ENCODE results near the gene CNOT1.
"Not testable (repeated sequence)": the region's sequence is repeated elsewhere in the genome, so short reads cannot be mapped to it uniquely, and the experiment has no call there.

The CNOT1 gene

DNA sequence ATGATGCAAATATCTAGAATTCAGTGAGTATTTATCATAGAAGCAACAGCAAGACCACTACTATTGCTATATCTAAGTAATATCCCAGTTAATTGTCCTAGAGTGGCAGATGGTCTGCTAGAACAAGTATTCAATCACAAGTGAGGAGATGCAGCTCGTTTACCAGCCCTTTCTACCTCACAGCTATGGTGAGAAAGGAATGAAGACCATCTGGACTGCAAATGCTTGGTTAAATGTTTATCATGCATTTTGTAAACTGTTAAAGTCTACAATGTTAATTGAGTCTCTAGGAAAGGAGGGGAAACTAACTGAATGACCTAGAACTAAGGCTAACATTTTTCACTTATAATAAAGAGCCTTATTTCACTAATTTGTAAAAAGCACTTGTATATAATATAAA is 52.5 kb downstream of the CNOT1 start:
- DNase-seq, result no peak

DNA sequence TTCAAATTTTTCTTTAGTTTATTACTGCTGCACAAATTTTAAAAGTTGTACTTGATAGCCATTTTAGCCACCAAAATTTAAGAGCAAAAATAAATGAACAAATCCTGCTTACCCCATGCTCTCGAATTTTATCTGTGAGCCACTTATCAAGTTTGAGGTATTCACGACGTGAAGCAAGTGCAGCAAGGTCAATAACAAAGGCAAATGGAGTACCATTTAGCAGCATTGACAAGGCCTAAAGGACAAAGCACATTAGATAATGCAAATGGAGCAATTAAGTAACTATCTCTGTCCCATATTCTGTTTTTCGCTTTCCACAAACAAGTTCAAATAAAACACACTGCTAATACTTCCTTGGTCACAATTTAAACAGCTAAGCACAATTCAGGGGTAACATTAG is 54.7 kb downstream of the CNOT1 start:
- no peak for DNase-seq

DNA sequence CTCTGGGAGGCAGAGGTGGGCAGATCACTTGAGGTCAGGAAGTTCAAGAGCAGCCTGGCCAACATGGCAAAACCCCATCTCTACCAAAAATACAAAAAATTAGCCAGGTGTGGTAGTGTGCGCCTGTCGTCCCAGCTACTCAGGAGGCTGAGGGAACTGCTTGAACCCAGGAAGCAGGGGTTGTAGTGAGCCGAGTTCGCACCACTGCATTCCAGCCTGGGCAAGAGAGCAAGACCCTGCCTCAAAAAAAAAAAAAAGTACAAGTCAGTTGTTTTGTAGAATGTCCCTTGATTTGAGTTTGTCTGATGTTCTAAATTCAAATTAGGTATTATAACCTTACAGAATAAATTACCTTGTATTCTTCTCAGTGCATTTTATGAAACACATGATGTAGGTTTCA is 63.9 kb downstream of the CNOT1 start:
- DNase-seq, result not testable (repeated sequence)

DNA sequence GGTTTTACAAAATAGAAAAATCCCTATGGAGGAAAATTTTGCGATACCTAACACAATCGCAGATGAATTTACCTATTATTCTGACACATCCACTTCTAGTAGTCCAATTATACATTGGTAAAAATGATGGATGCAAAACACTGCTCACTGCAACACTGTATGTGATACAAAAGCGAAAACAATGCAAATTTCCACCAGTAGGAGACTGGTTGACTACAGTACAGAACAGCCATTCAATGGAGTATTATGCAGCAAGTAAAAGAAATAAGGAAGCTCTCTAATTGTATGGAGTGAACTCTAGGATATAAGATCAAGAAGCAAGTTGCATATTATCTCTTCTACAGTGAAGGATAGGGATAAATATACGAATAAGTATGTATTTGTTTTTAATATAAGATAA is 65.9 kb downstream of the CNOT1 start:
- DNase-seq, result no peak

DNA sequence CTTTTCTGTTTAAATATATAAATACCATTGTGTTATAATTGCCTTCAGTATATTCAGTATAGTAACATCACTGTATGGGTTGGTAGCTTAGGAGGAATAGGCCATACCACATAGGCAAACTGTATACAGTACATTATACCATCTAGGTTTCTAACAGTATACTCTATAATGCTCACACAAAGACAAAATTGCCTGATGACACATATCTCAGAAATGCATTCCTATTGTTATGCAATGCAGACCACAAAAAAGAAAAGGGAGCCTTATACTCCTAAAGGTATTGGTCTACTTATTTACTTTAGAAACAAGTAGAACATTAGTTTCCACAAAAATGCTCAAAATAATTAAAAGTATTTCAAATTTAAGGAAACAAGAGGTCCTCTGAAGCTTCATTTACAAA is 66.4 kb downstream of the CNOT1 start:
- DNase-seq, result no peak

DNA sequence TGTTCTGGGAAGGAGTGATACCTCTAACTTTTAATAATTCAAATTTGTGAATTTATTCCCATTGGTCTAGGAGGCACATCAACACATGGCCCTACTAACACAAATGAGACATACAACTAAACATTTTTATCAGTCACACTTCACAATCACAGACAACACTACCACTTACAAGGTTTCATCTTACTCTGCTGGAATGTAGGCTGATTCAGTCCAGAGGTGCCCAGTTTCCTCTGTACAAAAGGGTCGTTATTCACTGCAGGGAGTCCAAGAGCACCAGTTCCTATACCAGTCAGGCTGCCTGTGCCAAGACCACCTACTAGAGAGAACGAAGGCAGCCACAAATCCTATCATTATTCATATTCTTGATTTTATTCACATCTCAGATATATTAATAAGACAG is 72.9 kb downstream of the CNOT1 start:
- no peak for DNase-seq

DNA sequence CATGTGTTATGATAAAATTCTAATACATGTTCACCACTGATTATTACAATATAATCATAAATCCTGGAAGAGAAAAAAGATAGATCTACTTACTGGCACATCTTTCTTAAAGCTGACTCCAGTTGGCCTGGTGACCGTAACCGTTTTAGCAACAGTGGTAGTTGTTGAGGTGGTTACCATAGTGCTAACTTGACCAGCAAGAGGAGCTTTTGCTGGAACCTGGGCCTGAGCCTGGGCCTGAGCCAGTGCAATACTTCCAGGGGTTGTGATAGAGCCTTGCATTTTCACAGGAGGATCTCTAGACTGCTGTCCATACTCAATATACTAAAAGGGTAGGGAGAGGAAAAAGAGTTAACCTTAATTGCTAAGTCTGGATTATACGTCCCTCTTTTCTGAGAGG is 78.1 kb downstream of the CNOT1 start:
- no peak for DNase-seq

DNA sequence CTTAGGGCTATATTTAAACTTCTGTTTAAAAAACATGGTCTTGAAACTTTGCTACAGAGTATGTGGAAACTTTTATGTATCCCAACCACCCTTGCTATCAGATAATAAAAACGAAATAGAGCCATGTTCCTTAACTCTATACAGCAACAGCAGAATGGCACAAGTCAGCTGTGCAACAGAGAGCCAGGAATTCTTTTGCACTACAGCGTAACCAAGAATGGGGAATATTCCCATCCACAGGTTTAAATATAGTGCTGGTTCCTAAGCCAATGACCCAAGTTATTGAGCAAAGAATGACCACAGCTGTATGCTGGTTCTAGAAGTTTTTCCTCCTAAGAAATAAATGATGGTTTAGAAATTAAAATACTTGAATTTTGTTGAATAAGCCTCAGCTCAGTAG is 81.2 kb downstream of the CNOT1 start:
- no peak for DNase-seq

DNA sequence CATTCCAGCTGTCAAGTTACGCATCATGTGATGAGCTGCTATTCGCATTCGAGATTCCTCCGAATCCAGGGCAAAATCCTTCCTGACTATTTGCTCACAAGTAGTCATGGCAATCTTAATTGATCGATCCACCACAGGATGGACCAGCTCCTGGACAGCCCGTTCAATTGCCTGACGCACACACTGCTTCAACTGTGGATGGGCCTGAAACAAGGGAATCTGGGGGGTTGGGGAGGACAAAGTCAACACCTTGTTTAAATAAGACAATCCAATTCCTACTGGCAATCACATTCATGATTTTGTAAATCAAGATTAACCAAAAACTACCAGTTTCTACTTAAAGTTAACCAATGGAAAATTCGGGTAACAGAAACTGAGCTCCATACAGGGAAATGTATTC is 85.9 kb downstream of the CNOT1 start:
- no peak for DNase-seq

DNA sequence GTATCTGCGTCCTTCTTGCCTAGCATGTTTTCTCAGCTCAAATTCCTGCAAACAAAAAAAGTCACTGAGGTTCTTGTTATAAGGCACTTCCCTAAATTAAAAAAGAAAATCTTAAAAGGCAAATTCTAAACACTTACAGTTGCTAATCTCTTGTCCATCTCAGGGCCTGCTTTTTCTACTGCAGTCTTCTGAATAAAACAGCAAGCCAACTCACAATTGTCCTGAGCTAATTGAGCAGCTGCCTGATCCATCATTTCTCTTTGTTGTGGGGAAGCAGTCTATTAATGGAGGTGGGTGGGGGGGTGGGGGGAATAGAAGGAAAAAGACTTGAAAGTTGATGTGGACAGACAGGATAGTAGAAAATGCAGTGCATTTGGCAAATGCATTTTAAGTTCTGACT is 87.3 kb downstream of the CNOT1 start:
- DNase-seq, result no peak

DNA sequence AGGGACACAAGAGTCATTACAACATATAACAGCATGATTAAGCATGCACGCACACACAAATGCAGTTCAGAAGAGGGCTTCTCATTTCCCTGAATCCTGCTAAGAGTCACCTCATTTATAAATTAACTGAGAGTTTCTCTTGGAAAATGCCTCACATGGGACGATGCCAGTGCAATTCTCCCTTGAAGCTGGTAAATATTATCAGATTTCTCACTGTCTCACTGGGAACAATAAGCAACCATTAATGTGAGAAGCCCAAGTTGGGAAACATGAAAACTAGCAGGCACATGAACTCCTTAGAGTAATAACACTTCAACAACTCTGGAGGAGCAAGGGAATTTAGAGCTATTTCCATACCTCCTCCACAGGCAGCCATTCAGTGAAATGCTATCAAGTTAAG is 87.9 kb downstream of the CNOT1 start:
- DNase-seq, result no peak

DNA sequence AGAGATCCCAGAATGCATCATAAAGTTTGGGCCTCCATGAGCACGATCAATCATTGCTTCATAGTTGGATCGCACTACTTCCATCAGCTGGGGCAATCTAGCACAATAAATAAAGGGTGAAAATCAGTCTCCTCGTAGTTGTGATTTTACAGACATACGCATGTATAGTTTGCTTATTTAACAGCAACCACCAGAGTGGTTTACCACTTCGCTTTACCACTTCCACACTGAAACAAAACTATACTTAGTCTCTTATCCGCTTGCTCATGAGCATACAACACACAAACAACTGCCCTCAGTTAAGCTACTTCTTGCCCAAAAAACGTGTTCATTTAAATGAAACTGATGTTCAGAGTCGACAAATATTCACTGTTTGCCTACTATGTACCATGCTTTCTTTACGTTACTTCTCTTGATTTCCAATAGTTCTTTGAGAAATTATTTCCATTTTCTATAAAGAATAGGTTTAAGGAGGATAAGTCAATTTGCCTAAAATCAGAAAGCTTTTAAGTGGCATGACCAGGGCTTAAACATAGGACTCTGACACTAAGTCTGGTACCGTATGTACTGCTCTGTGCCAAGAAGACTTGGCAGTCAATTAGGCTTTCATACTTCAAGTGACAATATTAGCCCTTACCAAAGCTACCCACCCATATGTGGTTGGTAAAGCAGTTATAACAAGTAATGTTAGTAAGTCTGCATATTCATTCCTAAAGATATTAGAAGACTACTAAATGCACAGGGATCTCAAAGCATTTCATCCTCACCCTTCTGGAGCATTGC is 92.3 kb downstream of the CNOT1 start:
- no peak for DNase-seq

DNA sequence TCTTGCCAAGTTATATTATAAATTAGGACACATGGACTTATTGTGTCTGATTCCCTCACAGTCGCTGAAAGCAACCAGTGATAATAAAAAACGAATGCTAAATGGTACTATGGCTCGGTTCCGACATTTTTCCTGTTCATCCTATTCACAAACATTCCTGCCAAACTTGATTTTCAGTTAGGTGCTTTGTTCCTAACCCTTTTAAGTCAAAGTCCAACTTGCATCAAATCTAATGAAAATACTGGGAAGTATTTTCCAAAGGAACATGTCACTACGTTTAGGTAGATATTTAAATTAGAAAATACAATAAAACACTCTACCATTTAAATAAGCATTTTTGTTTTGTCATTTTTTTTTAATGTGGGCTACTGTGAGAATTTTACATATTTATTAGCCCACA is 93.3 kb downstream of the CNOT1 start:
- DNase-seq, result no peak

DNA sequence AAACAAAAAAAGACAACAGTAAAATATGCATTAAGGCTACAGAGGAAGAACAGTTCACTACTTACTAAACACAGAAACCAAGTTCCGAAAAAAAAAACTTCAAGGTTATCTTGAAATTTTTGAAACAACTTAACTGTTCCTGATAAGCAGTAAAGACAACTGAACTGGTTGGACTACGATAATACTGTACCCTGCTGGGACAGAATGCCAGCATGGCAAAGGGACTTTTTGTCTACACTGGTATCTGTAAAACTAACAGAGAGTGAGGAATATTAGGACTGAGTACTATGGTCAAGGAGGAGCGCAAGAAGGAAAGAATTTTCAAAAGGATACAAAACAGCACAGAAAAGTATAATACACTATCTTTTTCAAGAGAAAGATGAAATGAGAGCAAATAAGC is 94.5 kb downstream of the CNOT1 start:
- no peak for DNase-seq

DNA sequence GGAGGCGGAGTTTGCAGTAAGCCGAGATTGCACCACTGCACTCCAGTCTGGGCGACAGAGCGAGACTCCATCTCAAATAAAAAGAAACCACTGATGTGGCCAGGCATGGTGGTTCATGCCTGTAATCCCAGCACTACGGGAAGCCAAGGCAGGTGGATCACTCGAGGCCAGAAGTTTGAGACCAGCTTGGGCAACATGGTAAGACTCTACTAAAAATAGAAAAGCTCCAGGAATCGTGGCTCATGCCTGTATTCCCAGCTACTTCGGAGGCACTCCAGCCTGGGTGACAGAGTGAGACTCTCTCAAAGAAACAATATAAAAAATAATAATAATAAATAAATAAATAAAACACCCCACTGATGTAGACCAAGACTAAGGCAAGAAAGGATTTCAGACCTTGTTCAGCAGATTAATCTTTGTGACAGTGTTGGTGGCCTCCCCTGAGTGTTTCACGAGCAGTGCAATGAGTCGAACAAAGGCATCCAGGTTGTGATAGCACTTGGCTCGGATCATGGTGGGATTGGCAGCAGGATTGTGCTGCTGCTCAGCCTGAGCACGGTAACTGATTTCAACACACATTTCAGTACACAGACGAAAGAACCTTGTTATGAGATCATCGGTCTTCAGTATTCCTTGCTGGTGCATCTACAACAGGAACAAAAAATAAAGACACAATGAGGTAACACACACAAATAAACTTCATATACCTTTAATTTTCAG is 95.7 kb downstream of the CNOT1 start:
- no peak for DNase-seq

DNA sequence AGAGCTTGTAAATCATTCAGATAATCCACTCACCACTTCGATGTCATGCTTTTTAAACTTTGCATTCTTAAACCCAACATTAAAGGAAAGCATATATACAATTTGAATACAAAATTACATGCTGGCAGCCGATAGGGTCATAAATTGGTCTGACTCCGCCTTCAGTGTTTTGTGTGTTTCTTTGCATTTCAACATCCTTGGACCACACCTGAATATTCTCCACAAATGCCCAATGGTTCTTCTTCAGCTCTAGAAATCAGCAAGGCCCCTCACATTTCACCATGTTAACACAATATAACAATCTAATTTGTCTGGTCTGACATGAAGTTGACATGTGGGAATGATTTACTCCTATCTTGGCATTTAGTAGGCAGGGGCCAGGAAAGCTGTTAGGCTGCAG is 97.2 kb downstream of the CNOT1 start:
- no peak for DNase-seq

DNA sequence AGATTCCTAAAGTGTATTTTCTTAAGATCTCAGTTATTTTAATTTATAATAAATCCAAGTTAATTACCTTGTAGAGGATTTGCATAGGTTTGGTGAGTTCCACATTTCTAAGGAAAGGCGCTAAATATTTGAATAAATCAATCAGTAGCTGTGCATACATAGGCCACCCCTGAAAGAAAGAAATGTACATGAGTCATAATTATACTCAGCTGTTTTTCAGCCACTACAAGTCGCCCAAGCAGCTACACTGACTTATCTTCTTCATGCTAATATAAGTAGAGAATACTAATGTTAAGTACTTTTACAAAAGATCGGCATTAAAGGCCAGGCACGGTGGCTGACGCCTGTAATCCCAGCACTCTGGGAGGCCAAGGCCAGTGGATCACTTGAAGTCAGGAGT is 99.4 kb downstream of the CNOT1 start:
- no peak for DNase-seq

DNA sequence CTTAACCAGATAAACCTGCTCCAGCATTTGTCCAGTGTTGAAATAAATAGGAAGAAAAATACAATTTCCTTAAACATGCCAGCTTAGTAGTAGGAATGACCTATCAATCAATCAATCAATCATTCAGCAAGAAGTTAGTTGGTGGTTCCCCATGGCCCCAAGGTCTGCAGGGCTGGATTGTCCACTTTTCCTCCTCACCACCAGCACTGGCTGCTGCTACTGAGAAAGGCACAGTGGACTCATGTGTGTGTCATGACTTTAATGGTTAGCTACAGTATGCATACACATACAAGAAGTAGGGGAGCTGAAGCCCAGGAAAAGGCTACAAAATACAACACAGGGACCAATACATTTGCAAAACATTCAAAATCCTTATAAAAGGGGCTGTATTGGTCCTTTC is 109.9 kb downstream of the CNOT1 start:
- no peak for DNase-seq

DNA sequence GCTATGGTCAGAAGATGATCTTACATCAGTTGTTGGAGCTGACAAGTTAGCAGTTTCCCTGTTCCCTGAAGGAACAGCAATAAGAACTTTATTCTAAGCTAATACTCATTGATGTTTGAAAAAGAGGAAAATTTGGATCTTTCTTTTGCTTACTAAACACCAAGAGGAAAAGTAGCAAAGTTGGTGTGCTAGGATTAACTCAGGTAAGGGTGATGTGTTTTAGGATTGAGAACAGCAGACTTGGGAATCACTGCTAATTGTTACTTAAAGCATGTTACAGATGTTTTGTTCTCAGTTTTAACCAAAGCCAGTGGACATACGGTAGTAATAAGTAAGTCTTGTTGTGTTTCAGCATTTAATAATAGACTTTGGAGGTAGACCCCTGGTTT is 110.7 kb downstream of the CNOT1 start:
- DNase-seq, result no peak

DNA sequence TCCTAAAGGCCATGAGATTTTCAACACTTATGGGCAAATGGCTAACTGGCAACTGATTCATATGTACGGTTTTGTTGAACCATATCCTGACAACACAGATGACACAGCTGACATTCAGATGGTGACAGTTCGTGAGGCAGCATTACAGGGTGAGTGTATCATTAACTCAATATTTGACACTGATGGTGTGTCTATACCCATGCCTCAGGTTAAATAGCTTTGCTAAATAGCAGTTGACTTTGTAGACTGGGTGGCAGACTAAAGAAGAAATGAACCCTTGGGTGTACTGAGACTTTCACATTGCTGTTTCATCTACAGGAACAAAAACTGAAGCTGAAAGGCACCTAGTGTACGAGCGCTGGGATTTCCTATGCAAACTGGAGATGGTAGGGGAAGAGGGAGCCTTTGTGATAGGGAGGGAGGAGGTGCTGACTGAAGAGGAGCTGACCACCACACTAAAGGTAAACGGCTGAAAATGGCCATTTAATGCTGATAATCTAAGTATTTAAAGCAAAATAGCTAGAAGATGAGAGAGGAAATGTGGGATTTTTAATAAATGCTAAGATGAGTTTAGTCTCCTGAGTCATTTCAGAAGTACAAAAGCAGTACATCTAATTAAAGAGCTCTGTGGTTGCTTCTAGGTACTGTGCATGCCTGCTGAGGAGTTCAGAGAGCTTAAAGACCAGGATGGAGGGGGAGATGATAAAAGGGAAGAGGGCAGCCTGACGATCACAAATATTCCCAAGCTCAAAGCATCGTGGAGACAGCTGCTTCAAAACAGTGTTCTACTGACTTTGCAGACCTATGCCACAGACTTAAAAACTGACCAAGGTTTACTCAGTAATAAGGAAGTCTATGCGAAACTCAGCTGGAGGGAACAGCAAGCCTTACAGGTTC is 111.3 kb downstream of the CNOT1 start:
- DNase-seq, result no peak

DNA sequence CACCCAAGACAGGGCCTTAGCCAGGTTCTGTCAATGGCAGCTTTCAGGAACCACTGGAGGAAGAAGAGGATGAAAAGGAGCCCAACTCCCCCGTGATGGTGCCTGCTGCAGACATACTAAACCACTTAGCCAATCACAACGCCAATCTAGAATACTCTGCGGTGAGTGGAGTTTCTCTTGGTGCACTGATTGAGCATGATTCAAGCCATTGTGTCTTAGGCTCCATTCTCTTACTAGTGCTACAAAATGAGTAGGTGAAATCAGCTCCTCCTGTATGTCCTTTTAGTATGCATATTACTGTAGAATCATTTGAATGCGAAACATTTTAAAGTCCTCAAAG is 112.9 kb downstream of the CNOT1 start:
- DNase-seq, result no peak

DNA sequence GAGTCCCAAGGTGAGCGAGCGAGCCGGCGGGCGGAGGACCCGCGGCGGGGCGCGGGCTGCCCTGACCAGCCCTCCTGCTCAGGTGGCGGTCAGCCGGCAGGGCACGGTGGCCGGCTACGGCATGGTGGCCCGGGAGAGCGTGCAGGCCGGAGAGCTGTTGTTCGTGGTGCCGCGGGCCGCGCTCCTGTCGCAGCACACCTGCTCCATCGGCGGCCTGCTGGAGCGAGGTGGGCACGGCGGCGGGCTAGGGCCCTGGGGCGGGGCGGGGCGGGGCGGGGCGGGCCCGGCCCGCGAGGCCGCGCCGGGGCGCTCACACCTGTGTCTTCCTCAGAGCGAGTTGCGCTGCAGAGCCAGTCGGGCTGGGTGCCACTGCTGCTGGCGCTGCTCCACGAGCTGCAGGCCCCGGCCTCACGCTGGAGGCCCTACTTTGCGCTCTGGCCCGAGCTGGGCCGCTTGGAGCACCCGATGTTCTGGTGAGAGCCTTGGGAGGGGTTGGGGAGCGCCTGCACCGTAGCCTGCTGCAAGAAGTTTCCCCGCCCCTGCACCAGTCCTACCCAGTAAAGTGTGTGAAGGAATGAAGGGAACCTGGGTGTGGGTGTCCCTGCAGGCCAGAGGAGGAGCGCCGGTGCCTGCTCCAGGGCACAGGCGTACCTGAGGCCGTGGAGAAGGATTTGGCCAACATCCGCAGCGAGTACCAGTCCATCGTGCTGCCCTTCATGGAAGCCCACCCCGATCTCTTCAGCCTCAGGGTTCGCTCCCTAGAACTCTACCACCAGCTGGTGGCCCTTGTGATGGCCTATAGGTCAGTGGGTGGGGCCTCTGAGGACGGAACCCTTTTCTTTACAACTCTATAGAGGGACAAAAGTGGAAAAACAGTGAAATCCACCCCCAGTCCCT is 113.5 kb downstream of the CNOT1 start:
- peak; percentile 34 for DNase-seq

Measured in CD4-positive, alpha-beta T cell treated with Interleukin-21 for 1 hour (primary cell).